A549 (cell line): Measurements from ENCODE around the gene RBMS3. TPM values are rescaled to one million over a fixed set of nuclear protein-coding genes. Genes with fewer than 3 reads are reported as not detected.

Experiments
- ATAC-seq, 2 experiments: fragments of 200-7000 bp in 1 of 2; fragments of >200 bp in 1 of 2; cut with Nextera tagmentation in 1 of 2; cut with Tn5 transposase in 1 of 2; 3 replicates each; pipeline versions ENCODE4 v1.8.0 to v1.9.1; 2018 to 2020; ENCODE audit warnings: mild to moderate bottlenecking in 1 of 2, moderate library complexity in 1 of 2
- CTCF ChIA-PET: fragments of 300-600 bp; sonication (Branson Sonifier 250); formaldehyde crosslinking; extraction: SDS; loops from one replicate; lab custom pipeline; 2021; ENCODE audit warnings: antibody characterized with exemption, inconsistent platforms; lab: Yijun Ruan, JAX
- POLR2A ChIA-PET: fragments of 350-600 bp; formaldehyde crosslinking; extraction: SDS; loops from one replicate; lab custom pipeline; 2021; ENCODE audit warnings: antibody characterized with exemption, inconsistent platforms; lab: Yijun Ruan, JAX
- DNase-seq, 2 experiments: peaks; one replicate each; pipeline versions ENCODE4 v3.0.0 to v3.0.0-alpha.2; 2011 to 2016; ENCODE audit warnings: low read depth in 1 of 2, low spot score in 1 of 2
- FAIRE-seq: peaks from 2 replicates; lab custom pipeline; 2011; peaks lifted over from hg19 to GRCh38; lab: Jason Lieb, UNC
- H3K27ac ChIP-seq, 2 experiments: fragments of >200 bp; sonication (Bioruptor Twin); formaldehyde crosslinking; 3 replicates each; pipeline ENCODE4 v1.5.1; 2016 to 2017
- H3K4me1 ChIP-seq: fragments of >200 bp; sonication (Bioruptor Twin); formaldehyde crosslinking; 3 replicates; pipeline ENCODE4 v1.6.1; 2016
- H3K4me2 ChIP-seq: fragments of >200 bp; sonication (Bioruptor Twin); formaldehyde crosslinking; 3 replicates; pipeline ENCODE4 v1.6.1; 2016
- H3K4me3 ChIP-seq: fragments of >200 bp; sonication (Bioruptor Twin); formaldehyde crosslinking; 3 replicates; pipeline ENCODE4 v1.5.1; 2016
- H3K9me3 ChIP-seq: fragments of >200 bp; sonication (Bioruptor Twin); formaldehyde crosslinking; 3 replicates; pipeline ENCODE4 v1.6.1; 2016
- BHLHE40 ChIP-seq: IDR thresholded peaks from 2 replicates; pipeline ENCODE4 v1.6.1; 2012; ENCODE audit warnings: low read depth, low read length, inconsistent platforms
- CBX8 ChIP-seq: fragments of 200-600 bp; sonication (generic); IDR thresholded peaks from 2 replicates; pipeline ENCODE4 v1.6.1; 2016
- CHD4 ChIP-seq: fragments of 200-600 bp; sonication (generic); IDR thresholded peaks from 2 replicates; pipeline ENCODE4 v1.6.1; 2016; ENCODE audit warnings: antibody characterized with exemption, mild to moderate bottlenecking, borderline replicate concordance
- EHMT2 ChIP-seq: fragments of 200-600 bp; sonication (generic); IDR thresholded peaks from 2 replicates; pipeline ENCODE4 v1.6.1; 2016; ENCODE audit warnings: antibody characterized with exemption, low read depth, mild to moderate bottlenecking, moderate library complexity
- ELK1 ChIP-seq: fragments of 150-350 bp; IDR thresholded peaks from 2 replicates; pipeline ENCODE4 v1.6.1; 2014; ENCODE audit warnings: low read depth, mild to moderate bottlenecking, low read length
- EP300 ChIP-seq, 2 experiments: fragments of >200 bp; sonication (Bioruptor Twin); formaldehyde crosslinking; IDR thresholded peaks; 2 replicates in 1 of 2; 3 replicates in 1 of 2; pipeline ENCODE4 v1.6.1; 2016 to 2017
- ESRRA ChIP-seq: fragments of 150-350 bp; IDR thresholded peaks from 2 replicates; pipeline ENCODE4 v1.6.1; 2014; ENCODE audit warnings: mild to moderate bottlenecking, low read length, borderline replicate concordance
- FOXS1 ChIP-seq: fragments of 250-450 bp; sonication (Bioruptor Pico); IDR thresholded peaks from 2 replicates; pipeline ENCODE4 v1.5.0; 2020; ENCODE audit warnings: mild to moderate bottlenecking, moderate library complexity
- GATA3 ChIP-seq: IDR thresholded peaks from 2 replicates; pipeline ENCODE4 v1.6.1; 2012; ENCODE audit warnings: borderline replicate concordance
- HDAC2 ChIP-seq: fragments of 200-600 bp; sonication (generic); IDR thresholded peaks from 2 replicates; pipeline ENCODE4 v1.6.1; 2016
- HEYL ChIP-seq: fragments of 250-450 bp; sonication (Bioruptor Pico); IDR thresholded peaks from 2 replicates; pipeline ENCODE4 v1.8.0; 2021; ENCODE audit warnings: mild to moderate bottlenecking, moderate library complexity
- HOXA7 ChIP-seq: fragments of 250-450 bp; sonication (Bioruptor Pico); IDR thresholded peaks from 2 replicates; pipeline ENCODE4 v1.5.0; 2020; ENCODE audit warnings: mild to moderate bottlenecking, moderate library complexity
- HOXB13 ChIP-seq: fragments of 250-450 bp; sonication (Bioruptor Pico); IDR thresholded peaks from 2 replicates; pipeline ENCODE4 v1.5.0; 2020; ENCODE audit warnings: low read depth, mild to moderate bottlenecking, moderate library complexity
- HOXB5 ChIP-seq: fragments of 250-450 bp; sonication (Bioruptor Pico); IDR thresholded peaks from 2 replicates; pipeline ENCODE4 v1.5.0; 2020; ENCODE audit warnings: mild to moderate bottlenecking, moderate library complexity
- JUNB ChIP-seq: fragments of >200 bp; sonication (Bioruptor Twin); formaldehyde crosslinking; IDR thresholded peaks from 2 replicates; pipeline ENCODE4 v1.6.1; 2016
- KDM5A ChIP-seq: fragments of 200-600 bp; sonication (generic); IDR thresholded peaks from 2 replicates; pipeline ENCODE4 v1.6.1; 2016; ENCODE audit warnings: antibody characterized with exemption, mild to moderate bottlenecking
- MAFK ChIP-seq: fragments of 450-650 bp; IDR thresholded peaks from 2 replicates; pipeline ENCODE4 v1.6.1; 2014; ENCODE audit not compliant: partially characterized antibody
- MAZ ChIP-seq: fragments of 150-350 bp; IDR thresholded peaks from 2 replicates; pipeline ENCODE4 v1.6.1; 2014; ENCODE audit warnings: antibody characterized with exemption, low read depth, low read length, borderline replicate concordance
- MYC ChIP-seq: IDR thresholded peaks from 2 replicates; pipeline ENCODE4 v1.6.1; 2012; ENCODE audit warnings: mild to moderate bottlenecking, inconsistent platforms, low read length, improper control_type of control experiment, borderline replicate concordance
- NPAS2 ChIP-seq: fragments of 250-450 bp; sonication (Bioruptor Pico); IDR thresholded peaks from 2 replicates; pipeline ENCODE4 v1.8.0; 2022; ENCODE audit warnings: mild to moderate bottlenecking, moderate library complexity, borderline replicate concordance
- NR3C1 ChIP-seq: fragments of >200 bp; sonication (Bioruptor Twin); formaldehyde crosslinking; IDR thresholded peaks from 3 replicates; pipeline ENCODE4 v1.6.1; 2017
- POLR2AphosphoS2 ChIP-seq: conservative IDR thresholded peaks from 2 replicates; pipeline ENCODE4 v1.6.1; 2012; ENCODE audit warnings: low read length, improper control_type of control experiment, inconsistent platforms
- RARB ChIP-seq: fragments of 250-450 bp; sonication (Bioruptor Pico); IDR thresholded peaks from 2 replicates; pipeline ENCODE4 v1.8.0; 2021; ENCODE audit warnings: mild to moderate bottlenecking, moderate library complexity
- RFX5 ChIP-seq: fragments of 450-650 bp; IDR thresholded peaks from 2 replicates; pipeline ENCODE4 v1.7.1; 2014; ENCODE audit warnings: antibody characterized with exemption, mild to moderate bottlenecking, moderate library complexity
- SREBF2 ChIP-seq: fragments of 450-650 bp; IDR thresholded peaks from 2 replicates; pipeline ENCODE4 v1.6.1; 2014; ENCODE audit warnings: mild to moderate bottlenecking, moderate library complexity
- TFCP2L1 ChIP-seq: fragments of 250-450 bp; sonication (Bioruptor Pico); IDR thresholded peaks from 2 replicates; pipeline ENCODE4 v1.5.0; 2021; ENCODE audit warnings: mild to moderate bottlenecking
- USF2 ChIP-seq: fragments of 450-650 bp; IDR thresholded peaks from 2 replicates; pipeline ENCODE4 v1.6.1; 2014; ENCODE audit warnings: antibody characterized with exemption
- ZSCAN20 ChIP-seq: fragments of 250-450 bp; sonication (Bioruptor Pico); IDR thresholded peaks from 2 replicates; pipeline ENCODE4 v1.8.0; 2022; ENCODE audit warnings: mild to moderate bottlenecking, moderate library complexity
- WGBS: methylation state at CpG from one replicate; pipeline ENCODE4 v1.1.6; 2017; ENCODE audit errors: missing lambda C conversion rate; 5-methylcytosine and 5-hydroxymethylcytosine counted together
- polyA plus RNA-seq, 4 experiments: library from polyadenylated mRNA; depleted of rRNA in 3 of 4; stranded (reverse); fragments of >200 nt; fragmentation: RNase III in 1 of 4; extraction: RNeasy Plus Mini Kit Qiagen cat#74134 plus additional on column Dnase treatment in 1 of 4; gene quantifications; 2 replicates in 3 of 4; 3 replicates in 1 of 4; pipeline ENCODE4 v1.2.3, GENCODE V29; 2011 to 2017
- TF ChIP-seq, protein P1 (sequence below): fragments of 200-600 bp; sonication (generic); IDR thresholded peaks from 2 replicates; pipeline ENCODE4 v1.6.1; 2016; ENCODE audit warnings: antibody characterized with exemption, mild to moderate bottlenecking, moderate library complexity
- TF ChIP-seq, protein P2 (sequence below): fragments of >200 bp; sonication (Bioruptor Twin); formaldehyde crosslinking; IDR thresholded peaks from 2 replicates; pipeline ENCODE4 v1.6.1; 2016
- TF ChIP-seq, protein P3 (sequence below): IDR thresholded peaks from 2 replicates; pipeline ENCODE4 v1.6.1; 2012

RBMS3 gene
- polyA plus RNA-seq, 2 of the 4 experiments (the other 2 are of a cell fraction): 0.92 to 4.1 TPM

DNA sequence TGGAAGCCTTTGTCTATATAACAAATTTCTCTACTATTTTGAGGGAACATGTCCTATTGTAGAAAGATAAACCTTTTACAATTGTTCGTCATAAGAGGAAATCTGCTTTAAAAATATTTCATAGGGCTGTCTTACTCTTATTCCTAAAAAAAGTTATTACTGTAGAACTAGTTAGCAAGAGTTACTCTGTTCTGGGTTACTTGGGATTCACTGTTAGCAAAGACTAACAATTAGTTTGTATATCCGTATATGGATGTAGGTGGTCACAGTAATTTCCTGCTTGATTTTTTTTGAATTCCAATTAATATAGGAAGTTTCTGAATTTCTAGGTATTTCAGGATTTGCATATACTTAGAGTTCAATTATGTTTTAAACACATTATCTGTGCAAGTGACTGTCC is 413.5 kb downstream of the RBMS3 start (continued):
- TF ChIP-seq, protein P1, sequence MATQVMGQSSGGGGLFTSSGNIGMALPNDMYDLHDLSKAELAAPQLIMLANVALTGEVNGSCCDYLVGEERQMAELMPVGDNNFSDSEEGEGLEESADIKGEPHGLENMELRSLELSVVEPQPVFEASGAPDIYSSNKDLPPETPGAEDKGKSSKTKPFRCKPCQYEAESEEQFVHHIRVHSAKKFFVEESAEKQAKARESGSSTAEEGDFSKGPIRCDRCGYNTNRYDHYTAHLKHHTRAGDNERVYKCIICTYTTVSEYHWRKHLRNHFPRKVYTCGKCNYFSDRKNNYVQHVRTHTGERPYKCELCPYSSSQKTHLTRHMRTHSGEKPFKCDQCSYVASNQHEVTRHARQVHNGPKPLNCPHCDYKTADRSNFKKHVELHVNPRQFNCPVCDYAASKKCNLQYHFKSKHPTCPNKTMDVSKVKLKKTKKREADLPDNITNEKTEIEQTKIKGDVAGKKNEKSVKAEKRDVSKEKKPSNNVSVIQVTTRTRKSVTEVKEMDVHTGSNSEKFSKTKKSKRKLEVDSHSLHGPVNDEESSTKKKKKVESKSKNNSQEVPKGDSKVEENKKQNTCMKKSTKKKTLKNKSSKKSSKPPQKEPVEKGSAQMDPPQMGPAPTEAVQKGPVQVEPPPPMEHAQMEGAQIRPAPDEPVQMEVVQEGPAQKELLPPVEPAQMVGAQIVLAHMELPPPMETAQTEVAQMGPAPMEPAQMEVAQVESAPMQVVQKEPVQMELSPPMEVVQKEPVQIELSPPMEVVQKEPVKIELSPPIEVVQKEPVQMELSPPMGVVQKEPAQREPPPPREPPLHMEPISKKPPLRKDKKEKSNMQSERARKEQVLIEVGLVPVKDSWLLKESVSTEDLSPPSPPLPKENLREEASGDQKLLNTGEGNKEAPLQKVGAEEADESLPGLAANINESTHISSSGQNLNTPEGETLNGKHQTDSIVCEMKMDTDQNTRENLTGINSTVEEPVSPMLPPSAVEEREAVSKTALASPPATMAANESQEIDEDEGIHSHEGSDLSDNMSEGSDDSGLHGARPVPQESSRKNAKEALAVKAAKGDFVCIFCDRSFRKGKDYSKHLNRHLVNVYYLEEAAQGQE: no peak
- TF ChIP-seq CBX8: no peak
- TF ChIP-seq, all 56 proteins: peak for 0

GRCh38 chr3:29694783-29695182 is 413.9 kb downstream of the RBMS3 start:
- H3K4me1 ChIP-seq: peaks cover 52% of the 10 kb centered on the region
- peak overlapping the region; percentile 8; the same call in 1 of the 3 replicates for H3K4me3 ChIP-seq
- peak; percentile 98 for ATAC-seq
- ChIA-PET CTCF (no interaction called here), POLR2A (interaction anchor here (1.0 kb wide), 1 partner anchor 413 kb away, joined by 4 read pairs; no protein-coding TSS in a partner anchor)
- H3K9me3 ChIP-seq: 0 out of 3 replicates have a peak, but pooled peaks cover 5% of the 10 kb centered on the region
- peak; percentile 96 for FAIRE-seq
- H3K27ac ChIP-seq: peak overlapping the region; percentile 82 to 89
- H3K4me2 ChIP-seq: peak overlapping the region; percentile 62
- DNase-seq: peak; percentile 85 to 88
- WGBS: 4% methylated on average over 1 of the region's 1 CpG
- TF ChIP-seq, protein P2, sequence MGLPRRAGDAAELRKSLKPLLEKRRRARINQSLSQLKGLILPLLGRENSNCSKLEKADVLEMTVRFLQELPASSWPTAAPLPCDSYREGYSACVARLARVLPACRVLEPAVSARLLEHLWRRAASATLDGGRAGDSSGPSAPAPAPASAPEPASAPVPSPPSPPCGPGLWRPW: no peak
- TF ChIP-seq NPAS2 (CRISPR knock-in tag) (no peak), TFCP2L1 (CRISPR knock-in tag) (no peak), ZSCAN20 (CRISPR knock-in tag) (no peak), RFX5 (no peak), POLR2AphosphoS2 (no peak), MYC (no peak), HDAC2 (no peak), KDM5A (no peak), RARB (CRISPR knock-in tag) (no peak), EP300 (IDR thresholded peaks at IDR 0.05) (peak; percentile 68 to 81; a peak in 4 of 5 replicates), FOXS1 (CRISPR knock-in tag) (no peak), MAFK (peak; percentile 78), EHMT2 (no peak), SREBF2 (no peak), JUNB (peak; percentile 93), NR3C1 (no peak), ESRRA (no peak), HEYL (CRISPR knock-in tag) (no peak), USF2 (no peak), CBX8 (no peak), ELK1 (no peak), HOXA7 (CRISPR knock-in tag) (no peak), GATA3 (peak; percentile 94), BHLHE40 (no peak), MAZ (no peak), HOXB5 (peak; percentile 44; the same call in 1 of the 2 replicates), CHD4 (no peak), HOXB13 (no peak)
- TF ChIP-seq, protein P1: no peak
- TF ChIP-seq, protein P3, sequence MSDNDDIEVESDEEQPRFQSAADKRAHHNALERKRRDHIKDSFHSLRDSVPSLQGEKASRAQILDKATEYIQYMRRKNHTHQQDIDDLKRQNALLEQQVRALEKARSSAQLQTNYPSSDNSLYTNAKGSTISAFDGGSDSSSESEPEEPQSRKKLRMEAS: peak; percentile 44; the same call in 1 of the 2 replicates
